ENCODE results near the gene DDX23. TPM values are rescaled to one million over a fixed set of nuclear protein-coding genes. Genes with fewer than 3 reads are reported as not detected.

Gene DDX23
- total and polyA plus RNA-seq, 2 experiments from 2014 or later = 41.7 to 74.8 TPM

- H3K79me2 ChIP-seq = peaks cover 53% of the 10 kb centered on the region
- H3K9me2 ChIP-seq (replicated peaks; ENCODE audit: insufficient read depth) = no peaks in the 10 kb centered on the region
- H2AFZ ChIP-seq = no peak overlapping the region
- H3K4me1 ChIP-seq (ENCODE audit: insufficient read depth) = peaks cover 4% of the 10 kb centered on the region
- TF ChIP-seq EZH2 (IDR thresholded peaks at IDR 0.05; ENCODE audit: borderline replicate concordance) (no peak), CTCF (IDR thresholded peaks at IDR 0.05; ENCODE audit: poor library complexity) (no peak), EZH2phosphoT487 (IDR thresholded peaks at IDR 0.05; ENCODE audit: low read depth, severe bottlenecking, unreplicated experiment) (no peak)
- no peaks in the 10 kb centered on the region for H3K27me3 ChIP-seq
- H3K4me3 ChIP-seq = no peak overlapping the region
- H4K20me1 ChIP-seq (ENCODE audit: insufficient read depth, poor library complexity, severe bottlenecking) = peaks cover 7% of the 10 kb centered on the region
- no peak overlapping the region for H3K27ac ChIP-seq
- 73% methylated on average over 3 of the region's 3 CpGs for WGBS (ENCODE audit: low lambda C conversion rate, missing lambda C conversion rate)
- DNase-seq (ENCODE audit: low spot score) = peak; percentile 51
- H3K36me3 ChIP-seq (replicated peaks; ENCODE audit: insufficient read depth, low read depth) = no peaks in the 10 kb centered on the region
- H3K4me2 ChIP-seq = no peak overlapping the region
- no peaks in the 10 kb centered on the region for H3K9me3 ChIP-seq (ENCODE audit: low read depth)
Measured at GRCh38 chr12:48779869-48780268, 72.1 kb downstream of the DDX23 start.

Small RNAs within 50 kb of the gene (small RNA-seq; reads per million reads assigned to genes)
- gene RF00019 (not detected), gene RNU6-600P (not detected)

Other genes with a start within 250 kb of the DDX23 start
- 30.3 and 33.3 TPM in 2 replicates for gene KANSL2, start 169.9 kb downstream of the DDX23 start, total RNA-seq
- 22.6 and 27.1 TPM in 2 replicates for gene KANSL2, start 169.9 kb downstream of the DDX23 start, polyA plus RNA-seq
- gene CCNT1, start 135.5 kb downstream of the DDX23 start, total RNA-seq = 27.0 and 35.1 TPM in 2 replicates
- gene CCNT1, start 135.5 kb downstream of the DDX23 start, polyA plus RNA-seq = 5.0 and 5.2 TPM in 2 replicates
- 27.9 and 37.7 TPM in 2 replicates for gene ADCY6, start 63.1 kb downstream of the DDX23 start, total RNA-seq
- 19.0 and 22.7 TPM in 2 replicates for gene ADCY6, start 63.1 kb downstream of the DDX23 start, polyA plus RNA-seq
- gene CACNB3, start 33.7 kb downstream of the DDX23 start, total RNA-seq = 14.2 and 23.2 TPM in 2 replicates
- gene CACNB3, start 33.7 kb downstream of the DDX23 start, polyA plus RNA-seq = 24.1 and 28.6 TPM in 2 replicates
- gene RND1, start 13.7 kb upstream of the DDX23 start, total RNA-seq = 25.8 and 39.1 TPM in 2 replicates
- 78.5 and 99.1 TPM in 2 replicates for gene RND1, start 13.7 kb upstream of the DDX23 start, polyA plus RNA-seq
- 30.4 and 37.8 TPM in 2 replicates for gene FKBP11, start 73.3 kb upstream of the DDX23 start, total RNA-seq
- 201 and 232 TPM in 2 replicates for gene FKBP11, start 73.3 kb upstream of the DDX23 start, polyA plus RNA-seq
- gene ARF3, start 105.3 kb upstream of the DDX23 start, total RNA-seq = 67.7 and 71.3 TPM in 2 replicates
- 57.6 and 61.6 TPM in 2 replicates for gene ARF3, start 105.3 kb upstream of the DDX23 start, polyA plus RNA-seq
- gene WNT10B, start 119.6 kb upstream of the DDX23 start, total RNA-seq = 0.30 TPM in 1 of 2 replicates, not detected in the other
- gene WNT10B, start 119.6 kb upstream of the DDX23 start, polyA plus RNA-seq = 0.77 and 1.1 TPM in 2 replicates
- gene WNT1, start 126.2 kb upstream of the DDX23 start, total RNA-seq = not detected in 2 replicates
- gene WNT1, start 126.2 kb upstream of the DDX23 start, polyA plus RNA-seq = not detected in 2 replicates
- 0.10 and 0.20 TPM in 2 replicates for gene DDN, start 147.2 kb upstream of the DDX23 start, total RNA-seq
- gene DDN, start 147.2 kb upstream of the DDX23 start, polyA plus RNA-seq = not detected in 2 replicates
- gene PRKAG1, start 166.6 kb upstream of the DDX23 start, total RNA-seq = 61.5 and 69.8 TPM in 2 replicates
- gene PRKAG1, start 166.6 kb upstream of the DDX23 start, polyA plus RNA-seq = 39.9 and 46.0 TPM in 2 replicates
- 18.2 and 37.3 TPM in 2 replicates for gene KMT2D, start 208.6 kb upstream of the DDX23 start, total RNA-seq
- 31.2 and 39.8 TPM in 2 replicates for gene KMT2D, start 208.6 kb upstream of the DDX23 start, polyA plus RNA-seq
- gene RHEBL1, start 217.8 kb upstream of the DDX23 start, total RNA-seq = 0.30 TPM in 1 of 2 replicates, not detected in the other
- not detected in 2 replicates for gene RHEBL1, start 217.8 kb upstream of the DDX23 start, polyA plus RNA-seq
- gene DHH, start 242.6 kb upstream of the DDX23 start, total RNA-seq = 0.28 TPM in 1 of 2 replicates, not detected in the other
- not detected in 2 replicates for gene DHH, start 242.6 kb upstream of the DDX23 start, polyA plus RNA-seq